Naive thymus-derived CD4-positive, alpha-beta T cell (primary cell): Measurements from ENCODE around the gene ATG13. TPM values are rescaled to one million over a fixed set of nuclear protein-coding genes. Genes with fewer than 3 reads are reported as not detected.
A peak's percentile ranks its signal among the peaks of the same experiment; 100 is the strongest.
"Not testable (repeated sequence)": the region's sequence is repeated elsewhere in the genome, so short reads cannot be mapped to it uniquely, and the experiment has no call there.

Experiments
- ATAC-seq: fragments of 150-1000 bp; cut with Tn5 transposase; 2 replicates; pipeline ENCODE4 v1.10.0; 2021; ENCODE audit warnings: mild to moderate bottlenecking, moderate library complexity
- CTCF ChIA-PET: fragments of 350-600 bp; sonication (Branson Sonifier 250); formaldehyde crosslinking; loops from one replicate; lab custom pipeline; 2021; ENCODE audit warnings: antibody characterized with exemption; lab: Charles Lee
- POLR2A ChIA-PET: fragments of 350-600 bp; sonication (Branson Sonifier 250); formaldehyde crosslinking; loops from one replicate; lab custom pipeline; 2021; ENCODE audit warnings: antibody characterized with exemption, inconsistent platforms; lab: Charles Lee
- DNase-seq, 9 donors: peaks; one replicate each; pipeline versions ENCODE4 v3.0.0 to v3.0.0-alpha.2; 2020 to 2022; ENCODE audit warnings: mixed read lengths in 1 of 9
- H3K27ac ChIP-seq: one replicate; pipeline ENCODE4 v1.7.0; 2013; ENCODE audit warnings: mild to moderate bottlenecking, low read depth, low read length, moderate library complexity
- H3K27me3 ChIP-seq, 2 donors: one replicate each; pipeline ENCODE4 v1.7.0; 2013; ENCODE audit warnings: low read length in 2 of 2, mild to moderate bottlenecking in 2 of 2, moderate library complexity in 2 of 2; ENCODE audit not compliant: control insufficient read depth in 2 of 2, insufficient read depth in 2 of 2
- H3K36me3 ChIP-seq, 3 experiments: 1 replicate in 2 of 3; 2 replicates in 1 of 3; pipeline ENCODE4 v1.7.0; 2013; ENCODE audit warnings: low read length in 3 of 3, mild to moderate bottlenecking in 3 of 3, moderate library complexity in 1 of 3; ENCODE audit not compliant: insufficient read depth in 3 of 3, control insufficient read depth in 2 of 3
- H3K4me1 ChIP-seq, 2 donors: one replicate each; pipeline ENCODE4 v1.7.0; 2013; ENCODE audit warnings: low read length in 2 of 2, mild to moderate bottlenecking in 2 of 2, moderate library complexity in 1 of 2; ENCODE audit not compliant: control insufficient read depth in 2 of 2, insufficient read depth in 2 of 2
- H3K4me3 ChIP-seq: 2 replicates; pipeline ENCODE4 v1.7.0; 2013; ENCODE audit warnings: mild to moderate bottlenecking, low read length
- H3K9me3 ChIP-seq, 3 experiments: 1 replicate in 2 of 3; 2 replicates in 1 of 3; pipeline ENCODE4 v1.7.0; 2013; ENCODE audit warnings: low read length in 3 of 3; ENCODE audit not compliant: control insufficient read depth in 2 of 3
- H3K27ac Mint-ChIP-seq, 9 donors: one replicate each; pipeline ENCODE4 v1.8.0; 2020 to 2022; ENCODE audit warnings: mixed read lengths in 9 of 9, mild to moderate bottlenecking in 8 of 9, moderate library complexity in 5 of 9, inconsistent platforms in 2 of 9
- H3K27me3 Mint-ChIP-seq, 5 donors: one replicate each; pipeline ENCODE4 v1.8.0; 2021 to 2022; ENCODE audit warnings: mixed read lengths in 5 of 5, mild to moderate bottlenecking in 1 of 5
- H3K36me3 Mint-ChIP-seq, 5 donors: one replicate each; pipeline ENCODE4 v1.8.0; 2020 to 2022; ENCODE audit warnings: mixed read lengths in 5 of 5, mild to moderate bottlenecking in 3 of 5, inconsistent platforms in 1 of 5
- H3K4me1 Mint-ChIP-seq, 7 donors: one replicate each; pipeline ENCODE4 v1.8.0; 2020 to 2022; ENCODE audit warnings: mixed read lengths in 7 of 7, mild to moderate bottlenecking in 3 of 7, inconsistent platforms in 1 of 7
- H3K4me3 Mint-ChIP-seq, 10 donors: one replicate each; pipeline ENCODE4 v1.8.0; 2020 to 2022; ENCODE audit warnings: mild to moderate bottlenecking in 10 of 10, mixed read lengths in 10 of 10, moderate library complexity in 6 of 10, inconsistent platforms in 2 of 10
- H3K9me3 Mint-ChIP-seq, 11 donors: one replicate each; pipeline ENCODE4 v1.8.0; 2020 to 2022; ENCODE audit warnings: mixed read lengths in 11 of 11, mild to moderate bottlenecking in 4 of 11, inconsistent platforms in 1 of 11, moderate library complexity in 1 of 11
- intact Hi-C, 2 donors: fragments of 100-400 bp; cut with micrococcal nuclease; formaldehyde crosslinking; loops; one replicate each; pipeline ENCODE4 v1.15.1; 2023
- polyA plus RNA-seq, 2 donors: library from polyadenylated mRNA; unstranded; fragments of 300-500 nt; fragmentation: Illumina TruSeq; gene quantifications; one replicate each; pipeline ENCODE4 v1.2.3, GENCODE V29; 2021
- total RNA-seq, 6 experiments: library from RNA in 5 of 6; stranded (reverse) in 5 of 6; gene quantifications; 1 replicate in 5 of 6; 2 replicates in 1 of 6; pipeline ENCODE4 v1.2.3 and lab custom pipeline; 2021 to 2026

ATG13 gene
- total and polyA plus RNA-seq, 7 experiments from 2014 or later = 70.0 to 114 (median 89.7) TPM

DNA sequence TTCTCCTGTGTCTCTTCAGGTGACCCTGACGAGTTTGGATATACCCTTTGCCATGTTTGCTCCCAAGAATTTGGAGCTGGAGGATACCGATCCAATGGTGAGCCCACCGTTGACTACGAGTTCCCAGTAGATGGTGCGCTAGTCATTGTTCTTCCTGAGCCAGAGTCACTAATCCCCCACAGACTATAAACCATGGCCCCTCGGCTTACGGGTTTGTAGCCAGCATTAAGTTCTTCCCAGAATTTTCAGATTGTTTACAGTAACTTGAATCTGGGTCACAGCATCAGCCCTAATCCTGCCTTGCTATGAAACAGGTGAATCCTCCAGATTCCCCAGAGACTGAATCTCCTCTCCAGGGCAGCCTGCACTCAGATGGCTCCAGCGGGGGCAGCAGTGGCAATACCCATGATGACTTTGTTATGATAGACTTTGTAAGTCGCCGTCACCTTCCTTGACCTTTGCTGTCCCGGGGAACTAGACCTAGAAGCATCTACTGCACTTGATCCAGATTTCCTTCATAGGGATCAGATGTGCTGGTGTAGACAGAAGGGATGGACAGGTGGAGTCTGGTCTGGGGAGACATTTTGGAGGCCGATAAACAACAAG is 51.2 kb downstream of the ATG13 start:
- no peak overlapping the region for H3K4me3 ChIP-seq
- Mint-ChIP-seq H3K36me3 (peaks cover 12 to 55% (median 30%) of the 10 kb centered on the region in 5 donors), H3K4me1 (peaks cover 32 to 58% (median 40%) of the 10 kb centered on the region in 7 donors), H3K27me3 (no peaks in the 10 kb centered on the region), H3K9me3 (no peaks in the 10 kb centered on the region), H3K27ac (peak overlapping the region in 8 of 9 donors; percentile 52 to 95 (median 86)), H3K4me3 (peak overlapping the region in 1 of 10 donors; percentile 19)
- CTCF ChIA-PET = interaction anchor here (1.2 to 3.5 kb wide), 2 partner anchors 32 to 93 kb away, joined by 3 to 20 read pairs; partner anchors contain the start of genes ARHGAP1 and ZNF408
- H3K36me3 ChIP-seq = peaks cover 14 to 77% (median 25%) of the 10 kb centered on the region in 3 experiments
- no peak for ATAC-seq
- H3K27ac ChIP-seq = peak overlapping the region; percentile 34
- POLR2A ChIA-PET = no interaction called here
- H3K27me3 ChIP-seq = no peaks in the 10 kb centered on the region
- DNase-seq = no peak
- no peaks in the 10 kb centered on the region for H3K9me3 ChIP-seq
- intact Hi-C loops = no loop called here
- peaks cover 38 to 47% of the 10 kb centered on the region in 2 donors for H3K4me1 ChIP-seq

DNA sequence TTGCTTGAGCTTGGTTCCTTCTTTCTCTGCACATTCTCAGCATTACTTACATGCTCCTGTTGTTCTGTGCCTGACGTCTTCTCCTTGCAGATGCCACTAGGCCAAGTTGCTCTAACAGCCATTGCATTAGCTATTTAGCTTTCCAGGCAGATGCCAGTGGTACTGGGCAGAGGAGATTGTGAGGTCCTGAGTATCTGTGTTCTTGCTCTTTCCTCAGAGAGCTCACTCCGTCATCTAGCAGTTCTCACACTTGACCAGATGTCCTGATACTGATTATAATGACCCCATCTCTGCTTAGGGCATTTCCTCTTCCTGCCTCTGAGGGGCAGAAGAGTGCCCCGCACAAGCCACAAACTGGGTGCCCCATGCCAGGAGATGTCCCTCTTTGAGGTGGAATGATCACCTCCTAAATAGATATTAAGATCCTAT is 52.4 kb downstream of the ATG13 start:
- peaks cover 36 to 69% (median 50%) of the 10 kb centered on the region in 7 donors for H3K4me1 Mint-ChIP-seq
- ATAC-seq = no peak
- H3K27me3 ChIP-seq = no peaks in the 10 kb centered on the region
- H3K36me3 Mint-ChIP-seq = peaks cover 9 to 50% (median 30%) of the 10 kb centered on the region in 5 donors
- peak overlapping the region; percentile 24 to 82 (median 54) for H3K4me3 Mint-ChIP-seq
- peak overlapping the region; percentile 38 to 95 (median 80) for H3K27ac Mint-ChIP-seq
- peaks cover 48 to 59% of the 10 kb centered on the region in 2 donors for H3K4me1 ChIP-seq
- intact Hi-C loops = loop anchor here (2.0 to 10.0 kb wide), 3 partner anchors 83 to 285 kb away; partner anchors contain the start of gene MDK (in 1 of the 2)
- H3K27ac ChIP-seq = peak overlapping the region; percentile 34
- peaks cover 14 to 65% (median 23%) of the 10 kb centered on the region in 3 experiments for H3K36me3 ChIP-seq
- DNase-seq = no peak
- no peaks in the 10 kb centered on the region for H3K9me3 ChIP-seq
- H3K4me3 ChIP-seq = no peak overlapping the region
- ChIA-PET CTCF (interaction anchor here (1.2 to 3.5 kb wide), 2 partner anchors 31 to 92 kb away, joined by 3 to 20 read pairs; partner anchors contain the start of genes ARHGAP1 and ZNF408), POLR2A (interaction anchor here (0.7 to 10.8 kb wide), 3 partner anchors 28 to 57 kb away, joined by 3 to 135 read pairs (median 3); partner anchors contain the start of genes ARHGAP1 and ZNF408)
- no peaks in the 10 kb centered on the region for H3K27me3 Mint-ChIP-seq
- no peaks in the 10 kb centered on the region for H3K9me3 Mint-ChIP-seq

DNA sequence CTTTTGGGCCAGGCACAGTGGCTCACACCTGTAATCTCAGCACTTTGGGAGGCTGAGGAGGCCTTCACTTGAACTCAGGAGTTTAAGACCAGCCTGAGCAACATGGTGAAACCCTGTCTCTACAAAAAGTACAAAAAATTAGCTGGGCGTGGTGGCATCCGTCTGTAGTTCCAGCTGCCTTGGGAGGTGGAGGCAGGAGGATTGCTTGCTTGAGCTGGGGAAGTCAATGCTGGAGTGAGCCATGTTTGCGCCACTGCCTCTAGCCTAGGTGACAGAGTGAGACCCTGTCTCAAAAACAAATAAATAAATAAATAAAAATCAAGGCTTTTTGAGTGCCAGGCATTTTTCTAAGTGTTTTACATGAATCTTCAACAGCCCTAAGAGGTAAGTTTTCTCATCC is 53.2 kb downstream of the ATG13 start:
- not testable (repeated sequence) for DNase-seq, H3K9me3 Mint-ChIP-seq, H3K9me3 ChIP-seq, H3K27me3 ChIP-seq, H3K27me3 Mint-ChIP-seq
- peaks cover 14 to 57% (median 18%) of the 10 kb centered on the region in 3 experiments for H3K36me3 ChIP-seq
- CTCF ChIA-PET = interaction anchor here (0.9 to 3.5 kb wide), 5 partner anchors 12 to 509 kb away, joined by 4 to 20 read pairs (median 5); partner anchors contain the start of genes ARHGAP1 and ZNF408
- Mint-ChIP-seq H3K27ac (peak overlapping the region; percentile 83 to 96 (median 89)), H3K4me1 (peaks cover 44 to 77% (median 58%) of the 10 kb centered on the region in 7 donors), H3K4me3 (peak overlapping the region; percentile 75 to 90 (median 81)), H3K36me3 (peaks cover 9 to 48% (median 30%) of the 10 kb centered on the region in 5 donors)
- intact Hi-C loops = loop anchor here (2.0 to 10.0 kb wide), 3 partner anchors 82 to 286 kb away; partner anchors contain the start of gene MDK (in 1 of the 2)
- H3K4me1 ChIP-seq = peaks cover 56 to 67% of the 10 kb centered on the region in 2 donors
- ATAC-seq = peak; percentile 1
- peak overlapping the region; percentile 61 for H3K27ac ChIP-seq
- POLR2A ChIA-PET = interaction anchor here (0.6 to 10.8 kb wide), 12 partner anchors 9 to 903 kb away, joined by 3 to 135 read pairs (median 4); partner anchors contain the start of genes AMBRA1, ARHGAP1, ATG13 and HARBI1
- H3K4me3 ChIP-seq = peak overlapping the region; percentile 4

DNA sequence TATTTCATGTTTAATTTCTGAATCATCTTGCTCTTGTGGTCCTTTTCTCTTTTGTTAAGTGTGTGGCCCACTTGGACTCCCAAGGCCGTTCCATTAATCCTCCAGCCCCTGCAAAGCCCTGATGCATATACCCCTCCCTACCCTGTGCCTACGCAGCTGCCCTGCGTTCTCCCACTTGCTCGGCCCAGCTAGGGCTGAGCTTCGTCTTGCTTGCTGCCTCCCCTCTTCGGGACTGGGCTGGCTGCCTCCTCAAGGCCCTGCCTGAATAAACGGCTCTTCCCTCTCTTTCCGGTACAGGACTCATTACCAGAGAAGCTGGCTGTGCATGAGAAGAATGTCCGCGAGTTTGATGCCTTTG is 54.6 kb downstream of the ATG13 start:
- intact Hi-C loops = loop anchor here (1.0 to 10.0 kb wide), 6 partner anchors 28 to 287 kb away; partner anchors contain the start of genes ARHGAP1 (in 2 of the 2), ATG13 (in 2 of the 2), HARBI1 (in 2 of the 2) and AMBRA1 (in 1 of the 2)
- no peak for ATAC-seq
- DNase-seq = no peak
- Mint-ChIP-seq H3K27me3 (no peaks in the 10 kb centered on the region), H3K36me3 (peaks cover 8 to 42% (median 24%) of the 10 kb centered on the region in 5 donors), H3K9me3 (no peaks in the 10 kb centered on the region), H3K4me3 (peak overlapping the region; percentile 75 to 90 (median 81)), H3K27ac (peak overlapping the region; percentile 83 to 96 (median 89)), H3K4me1 (peaks cover 52 to 85% (median 70%) of the 10 kb centered on the region in 7 donors)
- peak overlapping the region; percentile 34 for H3K4me3 ChIP-seq
- H3K27ac ChIP-seq = peak overlapping the region; percentile 61
- CTCF ChIA-PET = interaction anchor here (0.6 to 3.5 kb wide), 5 partner anchors 12 to 507 kb away, joined by 3 to 20 read pairs (median 5); partner anchors contain the start of genes ARHGAP1 and ZNF408
- no peaks in the 10 kb centered on the region for H3K27me3 ChIP-seq
- H3K36me3 ChIP-seq = peaks cover 9 to 44% (median 14%) of the 10 kb centered on the region in 3 experiments
- H3K9me3 ChIP-seq = no peaks in the 10 kb centered on the region
- POLR2A ChIA-PET = interaction anchor here (1.0 to 10.8 kb wide), 6 partner anchors 14 to 543 kb away, joined by 3 to 135 read pairs (median 4); partner anchors contain the start of genes AMBRA1, ARHGAP1 and ZNF408
- H3K4me1 ChIP-seq = peaks cover 57 to 81% of the 10 kb centered on the region in 2 donors

DNA sequence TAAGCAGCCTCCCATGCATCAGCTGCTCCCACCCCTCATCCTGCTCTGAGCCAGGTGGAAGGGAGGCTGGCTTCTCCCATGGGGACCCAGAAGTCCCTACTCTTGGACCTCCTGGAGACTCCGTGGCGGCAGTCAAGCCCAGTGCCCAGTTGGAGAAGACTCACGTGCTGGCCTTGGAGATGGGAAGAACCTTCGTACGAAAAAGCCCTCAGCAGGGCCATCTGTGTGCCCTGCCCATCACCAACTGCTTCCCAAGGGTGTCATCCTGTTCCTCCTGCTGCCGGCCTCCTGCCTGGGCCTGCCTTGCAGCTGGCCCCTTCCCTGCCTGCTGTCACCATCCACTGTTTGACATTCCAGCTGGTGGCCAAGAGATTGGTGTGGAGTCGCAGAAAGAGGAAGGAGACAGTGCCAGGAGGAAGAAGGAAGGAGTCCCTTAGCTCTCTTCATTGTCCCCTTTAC is 55.1 kb downstream of the ATG13 start:
- Histone ChIP-seq H3K27ac (peak overlapping the region; percentile 61), H3K36me3 (peaks cover 8 to 39% (median 14%) of the 10 kb centered on the region in 3 experiments), H3K27me3 (no peaks in the 10 kb centered on the region), H3K9me3 (no peaks in the 10 kb centered on the region), H3K4me3 (no peak overlapping the region), H3K4me1 (peaks cover 57 to 85% of the 10 kb centered on the region in 2 donors)
- DNase-seq (no peak), ATAC-seq (no peak)
- ChIA-PET CTCF (interaction anchor here (0.6 to 3.5 kb wide), 5 partner anchors 16 to 507 kb away, joined by 3 to 20 read pairs (median 3); partner anchors contain the start of genes ARHGAP1 and ZNF408), POLR2A (interaction anchor here (0.9 to 10.8 kb wide), 5 partner anchors 10 to 543 kb away, joined by 3 to 135 read pairs (median 3); partner anchors contain the start of genes AMBRA1, ARHGAP1 and ZNF408)
- Mint-ChIP-seq H3K9me3 (no peaks in the 10 kb centered on the region), H3K4me3 (peak overlapping the region; percentile 66 to 90 (median 80)), H3K36me3 (peaks cover 11 to 42% (median 25%) of the 10 kb centered on the region in 5 donors), H3K27me3 (no peaks in the 10 kb centered on the region), H3K27ac (peak overlapping the region; percentile 81 to 96 (median 93)), H3K4me1 (peaks cover 55 to 90% (median 75%) of the 10 kb centered on the region in 7 donors)
- intact Hi-C loops = loop anchor here (5.0 to 10.0 kb wide), 2 partner anchors 80 to 288 kb away; partner anchors contain the start of gene MDK (in 1 of the 2)
